ENCODE data around the gene INSL4.

DNA sequence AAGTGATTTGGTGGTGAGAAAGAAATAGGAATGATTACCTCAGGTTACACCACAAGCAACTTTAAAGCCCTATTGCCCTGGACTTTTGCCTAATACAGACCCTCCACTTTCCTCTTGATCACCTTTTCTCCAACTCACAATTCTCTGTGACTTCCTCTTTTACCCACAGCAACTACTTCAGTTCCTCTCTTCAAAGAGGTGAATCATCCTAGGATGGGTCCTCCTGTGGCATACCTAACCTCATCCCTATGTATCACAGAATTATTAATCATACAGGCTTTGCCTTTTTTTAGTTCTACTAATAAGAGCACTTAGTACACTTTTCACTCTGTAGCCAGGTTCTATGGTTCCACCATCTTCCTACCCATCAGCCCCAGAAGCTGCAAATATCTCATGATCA lies 26.1 kb upstream of the INSL4 start:
- no peak for TF ChIP-seq POLR2A (IDR thresholded peaks at IDR 0.05)
- TF ChIP-seq, protein P1, sequence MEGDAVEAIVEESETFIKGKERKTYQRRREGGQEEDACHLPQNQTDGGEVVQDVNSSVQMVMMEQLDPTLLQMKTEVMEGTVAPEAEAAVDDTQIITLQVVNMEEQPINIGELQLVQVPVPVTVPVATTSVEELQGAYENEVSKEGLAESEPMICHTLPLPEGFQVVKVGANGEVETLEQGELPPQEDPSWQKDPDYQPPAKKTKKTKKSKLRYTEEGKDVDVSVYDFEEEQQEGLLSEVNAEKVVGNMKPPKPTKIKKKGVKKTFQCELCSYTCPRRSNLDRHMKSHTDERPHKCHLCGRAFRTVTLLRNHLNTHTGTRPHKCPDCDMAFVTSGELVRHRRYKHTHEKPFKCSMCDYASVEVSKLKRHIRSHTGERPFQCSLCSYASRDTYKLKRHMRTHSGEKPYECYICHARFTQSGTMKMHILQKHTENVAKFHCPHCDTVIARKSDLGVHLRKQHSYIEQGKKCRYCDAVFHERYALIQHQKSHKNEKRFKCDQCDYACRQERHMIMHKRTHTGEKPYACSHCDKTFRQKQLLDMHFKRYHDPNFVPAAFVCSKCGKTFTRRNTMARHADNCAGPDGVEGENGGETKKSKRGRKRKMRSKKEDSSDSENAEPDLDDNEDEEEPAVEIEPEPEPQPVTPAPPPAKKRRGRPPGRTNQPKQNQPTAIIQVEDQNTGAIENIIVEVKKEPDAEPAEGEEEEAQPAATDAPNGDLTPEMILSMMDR (IDR thresholded peaks at IDR 0.05): no peak

All from gastroesophageal sphincter (tissue), 3 donors.